T-helper 1 cell treated with Interleukin-12 subunit alpha and Interleukin-12 subunit beta and Interleukin-4 antibody, amounts not matched to agents 30 ng/mL and 1 ng/mL, for 36 hours (primary cell): ENCODE measurements around the gene CNKSR1. TPM values are rescaled to one million over a fixed set of nuclear protein-coding genes. Genes with fewer than 3 reads are reported as not detected.

Experiments used
- intact Hi-C: fragments of 100-400 bp; cut with micrococcal nuclease; formaldehyde crosslinking; loops from one replicate; pipeline ENCODE4 v1.15.1; 2024
- total RNA-seq: library from RNA; stranded (reverse); gene quantifications from 2 replicates; pipeline ENCODE4 v1.2.3, GENCODE V29; 2022

The CNKSR1 gene, protein sequence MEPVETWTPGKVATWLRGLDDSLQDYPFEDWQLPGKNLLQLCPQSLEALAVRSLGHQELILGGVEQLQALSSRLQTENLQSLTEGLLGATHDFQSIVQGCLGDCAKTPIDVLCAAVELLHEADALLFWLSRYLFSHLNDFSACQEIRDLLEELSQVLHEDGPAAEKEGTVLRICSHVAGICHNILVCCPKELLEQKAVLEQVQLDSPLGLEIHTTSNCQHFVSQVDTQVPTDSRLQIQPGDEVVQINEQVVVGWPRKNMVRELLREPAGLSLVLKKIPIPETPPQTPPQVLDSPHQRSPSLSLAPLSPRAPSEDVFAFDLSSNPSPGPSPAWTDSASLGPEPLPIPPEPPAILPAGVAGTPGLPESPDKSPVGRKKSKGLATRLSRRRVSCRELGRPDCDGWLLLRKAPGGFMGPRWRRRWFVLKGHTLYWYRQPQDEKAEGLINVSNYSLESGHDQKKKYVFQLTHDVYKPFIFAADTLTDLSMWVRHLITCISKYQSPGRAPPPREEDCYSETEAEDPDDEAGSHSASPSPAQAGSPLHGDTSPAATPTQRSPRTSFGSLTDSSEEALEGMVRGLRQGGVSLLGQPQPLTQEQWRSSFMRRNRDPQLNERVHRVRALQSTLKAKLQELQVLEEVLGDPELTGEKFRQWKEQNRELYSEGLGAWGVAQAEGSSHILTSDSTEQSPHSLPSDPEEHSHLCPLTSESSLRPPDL
- 3.9 and 4.8 TPM in 2 replicates for total RNA-seq

DNA sequence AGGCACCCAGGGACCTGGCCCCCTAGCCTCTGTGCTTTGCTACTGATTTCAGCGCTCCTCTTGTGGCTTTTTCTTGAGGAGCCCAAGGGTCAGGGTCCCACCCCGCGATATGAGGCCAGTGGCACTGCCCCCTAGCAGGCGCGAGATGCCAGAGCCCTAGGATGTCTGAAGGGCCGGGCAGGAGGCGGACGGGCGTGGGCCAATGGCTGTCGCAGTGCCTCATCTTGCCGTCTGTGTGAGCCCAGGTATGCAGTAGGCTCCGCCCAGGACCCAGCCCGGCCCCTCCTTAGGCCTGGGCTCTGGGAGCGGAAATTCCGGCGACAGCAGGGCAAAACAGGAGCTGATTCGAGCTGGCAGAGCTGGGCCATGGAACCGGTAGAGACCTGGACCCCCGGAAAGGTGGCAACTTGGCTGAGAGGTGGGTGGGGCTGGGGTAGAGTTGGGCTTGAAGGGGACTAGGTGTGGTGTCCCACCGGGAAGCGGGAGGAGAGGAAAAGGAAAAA, at the start of gene CNKSR1:
CNKSR1 (plus strand) TSS at position 310 of the 503 bp plus-strand sequence; CDS start at position 367, 57 bp downstream.
- intact Hi-C loops: no loop called here

- intact Hi-C loops: loop anchor here (5.0 kb wide), 3 partner anchors 148 to 697 kb away; partner anchors contain the start of genes HMGN2 and MACO1
Measured at GRCh38 chr1:26129778-26130177, 47.5 kb upstream of the CNKSR1 start.

DNA sequence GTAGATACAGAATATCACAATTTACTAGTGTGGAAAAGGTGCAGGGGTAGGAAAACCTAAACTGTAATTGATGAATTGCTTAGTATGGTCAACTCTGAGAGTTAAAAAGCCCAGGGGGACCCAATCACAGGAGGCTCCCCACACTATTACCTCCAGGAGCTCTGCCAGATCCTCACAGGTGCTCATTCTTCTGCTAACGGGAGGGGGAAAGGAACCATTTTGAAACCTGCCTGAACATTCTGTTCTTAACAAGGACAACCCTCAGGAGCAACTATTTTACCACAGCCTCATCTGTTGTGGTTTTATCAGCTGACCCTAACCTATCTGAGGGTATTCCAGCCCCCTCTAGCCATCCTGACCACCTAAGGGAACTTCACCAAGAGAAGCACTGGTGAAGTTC, 46.6 kb upstream of the CNKSR1 start:
- intact Hi-C loops: no loop called here

GRCh38 chr1:26132128-26132833, 45.0 kb upstream of the CNKSR1 start:
- intact Hi-C loops: no loop called here

DNA sequence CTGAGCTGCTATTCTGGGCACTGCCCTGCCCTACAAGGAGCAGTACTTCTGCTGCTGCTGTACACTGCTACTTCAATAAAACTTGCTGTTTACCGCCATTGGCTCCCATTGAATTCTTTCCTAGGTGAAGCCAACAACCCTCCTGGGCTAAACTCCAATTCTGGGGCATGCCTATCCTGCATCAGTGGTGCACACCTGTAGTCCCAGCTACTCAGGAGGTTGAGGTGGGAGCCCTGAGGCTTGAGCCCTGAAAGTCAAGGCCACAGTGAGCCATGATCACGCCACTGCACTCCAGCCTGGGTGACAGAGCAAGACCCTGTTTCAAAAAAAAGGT, 44.5 kb upstream of the CNKSR1 start:
- intact Hi-C loops: no loop called here

GRCh38 chr1:26134466-26134865, 42.8 kb upstream of the CNKSR1 start:
- intact Hi-C loops: no loop called here

- intact Hi-C loops: no loop called here
Measured at GRCh38 chr1:26138974-26139558, 38.2 kb upstream of the CNKSR1 start.

DNA sequence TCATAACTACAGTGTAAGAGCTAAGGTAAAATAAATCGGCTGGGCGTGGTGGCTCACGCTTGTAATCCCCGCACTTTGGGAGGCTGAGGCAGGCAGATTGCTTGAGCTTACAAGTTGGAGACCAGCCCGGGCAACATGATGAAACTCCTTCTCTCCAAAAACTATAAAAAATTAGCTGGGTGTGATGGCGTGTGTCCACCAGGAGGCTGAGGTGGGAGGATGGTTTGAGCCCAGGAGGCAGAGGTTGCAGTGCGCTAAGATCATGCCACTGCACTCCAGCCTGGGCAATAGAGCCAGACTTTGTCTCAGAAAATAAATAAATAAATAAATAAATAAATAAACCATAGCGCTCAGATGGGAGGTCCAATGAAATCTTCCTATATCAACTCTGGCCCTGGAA, 35.1 kb upstream of the CNKSR1 start:
- intact Hi-C loops: no loop called here

GRCh38 chr1:26145041-26145959, 32.0 kb upstream of the CNKSR1 start:
- intact Hi-C loops: loop anchor here (1.0 kb wide), 6 partner anchors 19 to 250 kb away; partner anchors contain the start of gene PDIK1L

DNA sequence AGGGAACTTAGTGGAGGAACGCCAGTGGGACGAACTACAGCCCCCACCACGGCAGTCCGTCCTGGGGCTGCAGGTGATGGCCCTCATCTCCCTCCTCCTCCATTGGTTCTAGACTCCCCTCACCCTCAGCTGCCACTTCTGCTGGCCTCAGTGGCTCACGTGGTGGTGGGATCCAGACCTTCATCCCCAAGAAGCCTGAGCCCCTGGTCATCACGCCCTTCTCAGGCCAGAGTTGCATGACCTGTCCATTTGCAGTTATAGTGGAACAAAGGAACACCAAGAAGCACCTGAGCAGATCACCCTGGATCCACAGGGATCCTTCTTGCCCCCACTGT, 31.4 kb upstream of the CNKSR1 start:
- intact Hi-C loops: loop anchor here (1.0 kb wide), 6 partner anchors 19 to 251 kb away; partner anchors contain the start of gene PDIK1L

DNA sequence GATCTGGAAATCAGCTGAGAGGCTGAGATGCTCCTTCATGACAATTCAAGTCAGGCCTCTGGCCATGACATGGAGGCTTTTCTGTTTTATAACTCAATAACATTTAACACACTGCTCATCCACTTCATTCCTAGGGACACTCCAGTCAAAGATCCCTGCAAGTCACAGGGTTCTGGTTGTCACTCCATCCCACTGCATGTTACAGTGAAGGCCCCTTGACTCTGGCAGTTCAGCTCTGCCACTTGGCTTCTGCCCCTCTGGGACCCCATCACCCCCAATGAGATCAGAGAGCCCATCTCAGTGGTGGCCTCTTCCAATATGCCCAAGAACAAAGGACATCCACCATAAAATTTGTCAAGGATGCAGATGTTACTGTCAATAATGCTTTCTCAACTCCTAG, 28.4 kb upstream of the CNKSR1 start:
- intact Hi-C loops: no loop called here

- intact Hi-C loops: no loop called here
Measured at GRCh38 chr1:26153966-26154532, 23.2 kb upstream of the CNKSR1 start.

DNA sequence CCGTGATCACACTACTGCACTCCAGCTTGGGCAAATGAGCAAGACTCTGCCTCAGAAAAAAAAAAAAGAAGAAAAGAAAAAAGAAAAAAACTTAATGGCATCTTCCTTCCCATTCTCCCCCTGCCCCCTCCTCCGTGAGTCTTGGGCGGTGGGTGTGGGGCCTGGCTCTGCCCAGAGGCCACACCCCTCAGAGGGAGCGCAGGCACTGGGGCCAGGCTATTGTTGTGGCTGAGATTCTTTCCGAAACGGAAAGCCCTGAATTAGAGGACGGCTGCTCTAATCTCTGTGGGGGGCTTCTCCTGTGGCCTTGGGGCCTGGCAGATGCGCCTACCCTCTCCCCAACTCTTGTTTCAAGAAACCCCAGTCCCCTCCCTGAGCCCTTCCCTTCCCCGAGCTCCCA, 22.5 kb upstream of the CNKSR1 start:
- intact Hi-C loops: no loop called here

DNA sequence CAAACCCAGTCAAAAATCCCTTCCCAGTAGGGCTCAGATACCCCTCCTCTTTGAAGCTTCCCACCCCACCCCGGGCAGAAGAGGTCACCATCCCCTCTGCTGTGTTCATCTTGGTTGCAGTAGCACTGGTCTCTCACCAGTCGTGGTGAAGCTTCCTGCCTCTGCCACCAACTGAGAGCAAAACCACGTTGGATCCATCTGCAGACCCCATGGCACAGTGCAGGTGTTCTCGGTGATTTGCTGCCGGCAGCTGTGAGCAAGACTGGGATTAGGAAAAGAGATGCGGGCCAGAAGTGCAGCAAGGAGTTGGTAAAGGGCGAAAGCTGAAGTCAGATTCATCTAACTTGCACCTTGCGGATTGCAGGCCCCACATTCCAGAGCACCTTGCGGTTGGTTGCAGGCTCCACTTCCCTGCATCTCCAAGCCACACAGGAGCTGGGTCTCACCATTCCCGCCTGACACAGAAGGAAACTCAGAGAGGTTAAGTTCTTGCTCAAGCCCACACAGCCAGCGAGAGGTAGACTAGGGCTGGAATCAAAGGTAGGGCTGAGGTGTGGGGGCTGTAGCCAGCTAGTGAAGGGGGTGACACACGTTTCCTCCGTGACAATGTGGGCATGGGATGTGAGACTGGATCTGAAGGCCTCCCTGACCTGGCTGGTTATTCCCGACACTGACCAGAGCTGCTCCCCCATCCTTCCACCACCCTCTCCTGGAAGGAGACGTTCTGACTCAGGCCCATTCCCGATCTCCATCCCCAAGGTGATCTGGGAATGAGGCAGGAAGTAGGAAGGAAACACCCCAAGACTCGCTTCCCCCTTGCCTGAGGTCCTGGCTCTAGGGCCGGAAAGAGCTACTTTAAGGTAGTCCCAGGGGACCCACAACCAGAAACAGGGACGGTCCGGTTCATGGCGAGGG, 21.7 kb upstream of the CNKSR1 start:
- intact Hi-C loops: no loop called here

- intact Hi-C loops: no loop called here
Measured at GRCh38 chr1:26156285-26157038, 20.8 kb upstream of the CNKSR1 start.

DNA sequence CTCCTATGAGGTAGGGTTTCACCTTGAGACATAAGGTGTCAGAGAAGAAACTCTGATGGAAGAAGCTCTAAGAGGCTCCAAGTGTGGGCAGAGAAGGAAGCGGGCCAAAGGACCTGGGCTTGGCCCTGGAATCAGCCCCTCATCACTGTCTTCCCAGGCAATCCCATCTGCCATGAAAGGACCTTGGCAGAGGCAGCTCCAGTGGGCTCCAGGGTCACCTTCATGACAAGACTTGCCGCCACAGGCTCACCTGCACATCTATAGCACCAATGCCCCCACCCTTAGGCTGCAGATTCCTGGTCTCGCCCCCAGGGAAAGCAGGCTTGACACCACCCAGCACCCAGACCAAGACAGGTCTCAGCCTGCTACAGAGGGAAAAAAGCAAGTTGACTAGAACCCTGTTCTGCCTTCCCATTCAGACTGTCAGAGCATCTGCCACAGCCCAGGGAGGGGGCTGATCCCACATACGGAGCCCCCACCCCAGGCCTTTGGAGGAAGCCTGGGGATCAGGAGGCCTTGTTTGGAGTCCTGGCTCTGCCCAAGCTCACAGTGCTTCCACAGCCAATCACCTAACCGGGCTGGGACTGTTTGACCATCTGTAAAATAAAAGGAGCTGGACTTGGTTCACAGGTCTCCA, 18.9 kb upstream of the CNKSR1 start:
- intact Hi-C loops: no loop called here

DNA sequence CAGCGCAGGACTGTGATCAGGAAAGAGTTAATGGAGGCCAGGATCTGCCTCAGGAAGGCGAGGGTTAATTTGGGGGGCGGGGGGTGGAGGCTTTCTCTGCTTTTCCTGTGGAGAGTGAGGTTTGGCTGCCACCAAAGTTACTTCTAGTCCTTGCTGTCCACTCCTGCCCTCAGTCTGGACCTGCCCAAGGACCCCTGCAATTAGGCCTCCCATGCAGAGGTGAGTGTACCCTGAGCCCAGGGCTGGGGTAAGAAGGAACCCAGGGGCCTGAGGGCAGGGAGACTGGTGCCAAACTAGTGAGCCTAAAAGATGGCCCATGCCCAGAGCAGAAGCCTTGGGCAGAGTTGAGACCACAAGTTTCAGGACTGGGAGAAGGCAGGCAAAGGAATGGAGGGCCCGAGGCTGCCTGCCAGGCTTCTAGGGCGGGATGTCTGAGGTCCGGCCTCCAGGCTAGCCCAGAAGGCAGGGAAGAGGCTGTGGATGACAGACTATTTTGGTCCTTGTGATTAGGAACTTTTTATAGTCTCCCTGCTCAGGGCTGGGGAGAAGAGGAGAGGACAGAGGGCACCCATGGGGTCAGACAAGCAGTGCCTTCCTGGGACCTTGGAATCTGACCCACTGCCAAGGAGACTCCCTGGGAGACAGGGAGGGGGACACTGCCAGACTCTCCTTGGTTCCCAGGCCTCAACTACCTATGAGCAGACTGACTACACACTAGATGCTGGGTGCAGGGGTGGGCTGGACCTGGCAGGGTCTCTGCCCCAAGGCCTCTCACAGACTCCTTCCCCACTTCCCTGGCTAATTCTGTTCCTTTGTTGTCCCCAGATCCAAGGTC, 18.2 kb upstream of the CNKSR1 start, which contains the start of gene FAM110D:
FAM110D (plus strand) TSS at position 172 of the 835 bp plus-strand sequence. CDS start 2,213 bp downstream, outside the sequence.
- intact Hi-C loops: no loop called here
